Spleen (tissue), 11 donors: ENCODE measurements around the gene TNFSF18. TPM values are rescaled to one million over a fixed set of nuclear protein-coding genes. Genes with fewer than 3 reads are reported as not detected.
"Not testable (repeated sequence)": the region's sequence is repeated elsewhere in the genome, so short reads cannot be mapped to it uniquely, and the experiment has no call there.

ENCODE experiments used
- DNase-seq: peaks from one replicate; pipeline ENCODE4 v3.0.0-alpha.2; 2020
- H3K27ac ChIP-seq, 8 donors: fragments of 200-600 bp; sonication (generic) in 7 of 8; 1 replicate in 4 of 8; 2 replicates in 4 of 8; pipeline versions ENCODE4 v1.5.0 to v1.8.0; 2016 to 2021; ENCODE audit warnings: inconsistent platforms in 4 of 8, mild to moderate bottlenecking in 4 of 8, moderate library complexity in 1 of 8
- H3K27me3 ChIP-seq, 7 donors: fragments of 200-600 bp; sonication (generic) in 6 of 7; replicated peaks in 1 of 7; 1 replicate in 4 of 7; 2 replicates in 3 of 7; pipeline versions ENCODE4 v1.5.0 to v1.8.0; 2016 to 2021; ENCODE audit warnings: inconsistent platforms in 3 of 7, mild to moderate bottlenecking in 1 of 7
- H3K36me3 ChIP-seq, 6 donors: fragments of 200-600 bp; sonication (generic) in 5 of 6; 1 replicate in 4 of 6; 2 replicates in 2 of 6; pipeline versions ENCODE4 v1.5.0 to v1.8.0; 2016 to 2021; ENCODE audit warnings: inconsistent platforms in 2 of 6
- H3K4me1 ChIP-seq, 6 donors: fragments of 200-600 bp; sonication (generic) in 5 of 6; 1 replicate in 3 of 6; 2 replicates in 3 of 6; pipeline versions ENCODE4 v1.5.0 to v1.8.0; 2016 to 2021; ENCODE audit warnings: inconsistent platforms in 3 of 6
- H3K4me3 ChIP-seq, 8 donors: fragments of 200-600 bp; sonication (generic) in 7 of 8; 1 replicate in 4 of 8; 2 replicates in 4 of 8; pipeline versions ENCODE4 v1.5.0 to v1.8.0; 2016 to 2021; ENCODE audit warnings: inconsistent platforms in 4 of 8, mild to moderate bottlenecking in 4 of 8, moderate library complexity in 2 of 8
- H3K9me3 ChIP-seq, 8 donors: fragments of 200-600 bp; sonication (generic) in 7 of 8; 1 replicate in 4 of 8; 2 replicates in 4 of 8; pipeline versions ENCODE4 v1.5.0 to v1.8.0; 2016 to 2021; ENCODE audit warnings: inconsistent platforms in 4 of 8
- POLR2A ChIP-seq, 3 donors: fragments of 450-650 bp; IDR thresholded peaks; one replicate each; pipeline ENCODE4 v1.5.1; 2017; ENCODE audit warnings: antibody characterized with exemption in 3 of 3, mild to moderate bottlenecking in 1 of 3
- POLR2AphosphoS5 ChIP-seq, 3 donors: sonication (generic); formaldehyde crosslinking; IDR thresholded peaks; one replicate each; pipeline ENCODE4 v1.5.1; 2017; ENCODE audit warnings: antibody characterized with exemption in 3 of 3
- WGBS, 5 donors: extraction: QIAGEN DNeasy Blood & Tissue Kit in 3 of 5; methylation state at CpG; one replicate each; pipeline versions ENCODE4 v1.1.5 to v1.1.7; 2013 to 2018; 5-methylcytosine and 5-hydroxymethylcytosine counted together
- intact Hi-C: fragments of 100-400 bp; cut with DNase I; formaldehyde crosslinking; loops from one replicate; pipeline ENCODE4 v1.15.0; 2023; ENCODE audit warnings: low total_unique reads
- polyA plus RNA-seq, 3 donors: library from polyadenylated mRNA; stranded (reverse); fragments of 200-250 nt; gene quantifications; one replicate each; pipeline ENCODE4 v1.2.1, GENCODE V29; 2013
- total RNA-seq, 7 donors: library from RNA; depleted of rRNA in 3 of 7; stranded (reverse); fragments of >200 nt in 3 of 7; fragmentation: NEBNext Ultra II Directional in 4 of 7; extraction: Animal tissue kit (Norgen Biotek cat#: 25700) in 4 of 7; gene quantifications; one replicate each; pipeline versions ENCODE4 v1.1.0 to v1.2.1, GENCODE V29; 2016 to 2021
- TF ChIP-seq, protein P1 (sequence below), 11 experiments: fragments of 200-600 bp in 7 of 11; fragments of 450-650 bp in 4 of 11; sonication (generic) in 4 of 11; IDR thresholded peaks in 8 of 11; conservative IDR thresholded peaks in 3 of 11; 1 replicate in 7 of 11; 2 replicates in 4 of 11; pipeline versions ENCODE4 v1.4.0 to v1.8.0; 2016 to 2021; ENCODE audit warnings: antibody characterized with exemption in 11 of 11, inconsistent platforms in 4 of 11, mild to moderate bottlenecking in 1 of 11
- donor health status: healthy with polysubstance abuse.
- donor health status: DM: no; HTN: no; CAD: no; lungs with moderate emphysema.
- donor health status: DM: no; HTN: no; CAD: no.
- donor health status: Bipolar disorder and iron deficiency.
- donor health status: healthy.
- donor health status: DM: no; HTN: no; CAD: no.
- donor health status: DM: yes; HTN: yes; CAD: no.

TNFSF18 gene
- total and polyA plus RNA-seq, 10 donors, result 0.13 to 0.42 (median 0.25) TPM; not detected in 6

- WGBS, 5 donors, result 69 to 84% (median 71%) methylated on average over 1 of the region's 1 CpG
- peaks cover 0 to 4% (median 0%) of the 10 kb centered on the region in 8 donors for H3K9me3 ChIP-seq
- no peaks in the 10 kb centered on the region for H3K4me1 ChIP-seq
- no peak overlapping the region for H3K4me3 ChIP-seq
- intact Hi-C loops, result no loop called here
- TF ChIP-seq POLR2A (IDR thresholded peaks at IDR 0.05) (no peak), POLR2AphosphoS5 (IDR thresholded peaks at IDR 0.05) (no peak)
- TF ChIP-seq, protein P1, sequence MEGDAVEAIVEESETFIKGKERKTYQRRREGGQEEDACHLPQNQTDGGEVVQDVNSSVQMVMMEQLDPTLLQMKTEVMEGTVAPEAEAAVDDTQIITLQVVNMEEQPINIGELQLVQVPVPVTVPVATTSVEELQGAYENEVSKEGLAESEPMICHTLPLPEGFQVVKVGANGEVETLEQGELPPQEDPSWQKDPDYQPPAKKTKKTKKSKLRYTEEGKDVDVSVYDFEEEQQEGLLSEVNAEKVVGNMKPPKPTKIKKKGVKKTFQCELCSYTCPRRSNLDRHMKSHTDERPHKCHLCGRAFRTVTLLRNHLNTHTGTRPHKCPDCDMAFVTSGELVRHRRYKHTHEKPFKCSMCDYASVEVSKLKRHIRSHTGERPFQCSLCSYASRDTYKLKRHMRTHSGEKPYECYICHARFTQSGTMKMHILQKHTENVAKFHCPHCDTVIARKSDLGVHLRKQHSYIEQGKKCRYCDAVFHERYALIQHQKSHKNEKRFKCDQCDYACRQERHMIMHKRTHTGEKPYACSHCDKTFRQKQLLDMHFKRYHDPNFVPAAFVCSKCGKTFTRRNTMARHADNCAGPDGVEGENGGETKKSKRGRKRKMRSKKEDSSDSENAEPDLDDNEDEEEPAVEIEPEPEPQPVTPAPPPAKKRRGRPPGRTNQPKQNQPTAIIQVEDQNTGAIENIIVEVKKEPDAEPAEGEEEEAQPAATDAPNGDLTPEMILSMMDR (IDR thresholded peaks at IDR 0.05 in 8 of 11, conservative IDR thresholded peaks at IDR 0.05 in 3 of 11), result no peak
- no peak overlapping the region for H3K27ac ChIP-seq
- no peaks in the 10 kb centered on the region for H3K36me3 ChIP-seq
- H3K27me3 ChIP-seq, result no peaks in the 10 kb centered on the region
- no peak for DNase-seq
Observed at GRCh38 chr1:173082913-173083312, 32.2 kb upstream of the TNFSF18 start.

- H3K36me3 ChIP-seq, H3K4me1 ChIP-seq, DNase-seq, H3K4me3 ChIP-seq, H3K27ac ChIP-seq, intact Hi-C loops, H3K27me3 ChIP-seq: not testable (repeated sequence)
- WGBS, 5 donors, result 87 to 98% (median 94%) methylated on average over 3 to 6 of the region's 6 CpGs
- peaks cover 0 to 13% (median 4%) of the 10 kb centered on the region in 8 donors for H3K9me3 ChIP-seq
Observed at GRCh38 chr1:173074217-173074616, 23.5 kb upstream of the TNFSF18 start.

DNA sequence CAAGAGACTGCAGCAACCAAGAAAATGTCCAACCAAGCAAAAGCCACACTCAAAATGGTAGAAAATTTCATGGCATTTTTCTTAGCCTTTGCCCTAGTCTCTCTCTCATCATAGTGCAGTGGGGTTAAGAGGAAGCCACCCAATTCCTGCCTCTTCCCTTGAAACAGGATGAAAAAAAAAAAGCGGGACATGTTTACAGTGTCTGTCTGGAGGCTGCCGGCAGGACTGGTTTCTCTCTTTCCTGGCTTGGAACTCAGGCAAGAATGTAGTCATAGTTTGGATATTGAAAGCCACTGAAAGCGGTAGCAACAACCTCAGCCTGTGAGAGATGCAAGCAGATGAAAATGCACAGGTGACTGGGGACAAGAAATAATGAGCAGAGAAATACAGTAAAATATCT is 13.3 kb upstream of the TNFSF18 start:
- no peak overlapping the region for H3K27ac ChIP-seq
- H3K27me3 ChIP-seq, result no peaks in the 10 kb centered on the region
- DNase-seq, result no peak
- H3K9me3 ChIP-seq, result no peaks in the 10 kb centered on the region
- intact Hi-C loops, result no loop called here
- no peaks in the 10 kb centered on the region for H3K4me1 ChIP-seq
- H3K4me3 ChIP-seq, result no peak overlapping the region
- TF ChIP-seq, protein P1 (IDR thresholded peaks at IDR 0.05 in 8 of 11, conservative IDR thresholded peaks at IDR 0.05 in 3 of 11), result no peak
- no peaks in the 10 kb centered on the region for H3K36me3 ChIP-seq
- 76 to 88% (median 79%) methylated on average over 3 of the region's 3 CpGs for WGBS, 5 donors

- WGBS, 5 donors, result 76 to 89% (median 84%) methylated on average over 1 of the region's 1 CpG
- TF ChIP-seq POLR2A (IDR thresholded peaks at IDR 0.05), result no peak
- TF ChIP-seq POLR2AphosphoS5 (IDR thresholded peaks at IDR 0.05), result no peak
- TF ChIP-seq, protein P1 (IDR thresholded peaks at IDR 0.05 in 8 of 11, conservative IDR thresholded peaks at IDR 0.05 in 3 of 11), result no peak
- no peak for DNase-seq
- no peak overlapping the region for H3K4me3 ChIP-seq
- no peaks in the 10 kb centered on the region for H3K27me3 ChIP-seq
- intact Hi-C loops, result no loop called here
- no peaks in the 10 kb centered on the region for H3K4me1 ChIP-seq
- H3K9me3 ChIP-seq, result no peaks in the 10 kb centered on the region
- H3K36me3 ChIP-seq, result no peaks in the 10 kb centered on the region
- H3K27ac ChIP-seq, result no peak overlapping the region
Observed at GRCh38 chr1:173063171-173063570, 12.4 kb upstream of the TNFSF18 start.
